ENCODE results near the gene SMC2.

DNA sequence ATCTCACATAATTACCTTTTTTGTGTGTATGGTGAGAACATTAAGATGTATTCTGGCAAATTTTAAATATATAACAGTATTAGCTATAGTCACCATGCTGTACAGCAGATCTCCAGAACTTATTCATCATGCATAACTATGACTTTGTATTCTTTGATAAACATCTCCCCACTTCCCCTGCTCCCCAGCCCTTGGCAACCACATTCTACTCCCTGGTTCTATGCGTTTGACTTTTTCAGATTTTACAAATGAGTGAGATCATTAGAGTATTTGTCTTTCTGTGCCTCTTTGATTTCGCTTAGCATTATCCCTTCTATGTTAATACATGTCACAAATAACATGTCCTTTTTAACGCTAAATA is 49.4 kb downstream of the SMC2 start:
- no peak for TF ChIP-seq POLR2A (IDR thresholded peaks at IDR 0.05; ENCODE audit: low read length)
- TF ChIP-seq GATA3 (IDR thresholded peaks at IDR 0.05; ENCODE audit: borderline replicate concordance): no peak
- TF ChIP-seq CHD2 (IDR thresholded peaks at IDR 0.05; ENCODE audit: low read length, partially characterized antibody): no peak
- TF ChIP-seq, protein P1, sequence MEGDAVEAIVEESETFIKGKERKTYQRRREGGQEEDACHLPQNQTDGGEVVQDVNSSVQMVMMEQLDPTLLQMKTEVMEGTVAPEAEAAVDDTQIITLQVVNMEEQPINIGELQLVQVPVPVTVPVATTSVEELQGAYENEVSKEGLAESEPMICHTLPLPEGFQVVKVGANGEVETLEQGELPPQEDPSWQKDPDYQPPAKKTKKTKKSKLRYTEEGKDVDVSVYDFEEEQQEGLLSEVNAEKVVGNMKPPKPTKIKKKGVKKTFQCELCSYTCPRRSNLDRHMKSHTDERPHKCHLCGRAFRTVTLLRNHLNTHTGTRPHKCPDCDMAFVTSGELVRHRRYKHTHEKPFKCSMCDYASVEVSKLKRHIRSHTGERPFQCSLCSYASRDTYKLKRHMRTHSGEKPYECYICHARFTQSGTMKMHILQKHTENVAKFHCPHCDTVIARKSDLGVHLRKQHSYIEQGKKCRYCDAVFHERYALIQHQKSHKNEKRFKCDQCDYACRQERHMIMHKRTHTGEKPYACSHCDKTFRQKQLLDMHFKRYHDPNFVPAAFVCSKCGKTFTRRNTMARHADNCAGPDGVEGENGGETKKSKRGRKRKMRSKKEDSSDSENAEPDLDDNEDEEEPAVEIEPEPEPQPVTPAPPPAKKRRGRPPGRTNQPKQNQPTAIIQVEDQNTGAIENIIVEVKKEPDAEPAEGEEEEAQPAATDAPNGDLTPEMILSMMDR (IDR thresholded peaks at IDR 0.05): no peak
- TF ChIP-seq HDAC2 (IDR thresholded peaks at IDR 0.05): no peak
- TF ChIP-seq, protein P2, sequence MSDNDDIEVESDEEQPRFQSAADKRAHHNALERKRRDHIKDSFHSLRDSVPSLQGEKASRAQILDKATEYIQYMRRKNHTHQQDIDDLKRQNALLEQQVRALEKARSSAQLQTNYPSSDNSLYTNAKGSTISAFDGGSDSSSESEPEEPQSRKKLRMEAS (IDR thresholded peaks at IDR 0.05): no peak
- TF ChIP-seq MYC (IDR thresholded peaks at IDR 0.05; ENCODE audit: borderline replicate concordance, low read length): no peak
- TF ChIP-seq, protein P3, sequence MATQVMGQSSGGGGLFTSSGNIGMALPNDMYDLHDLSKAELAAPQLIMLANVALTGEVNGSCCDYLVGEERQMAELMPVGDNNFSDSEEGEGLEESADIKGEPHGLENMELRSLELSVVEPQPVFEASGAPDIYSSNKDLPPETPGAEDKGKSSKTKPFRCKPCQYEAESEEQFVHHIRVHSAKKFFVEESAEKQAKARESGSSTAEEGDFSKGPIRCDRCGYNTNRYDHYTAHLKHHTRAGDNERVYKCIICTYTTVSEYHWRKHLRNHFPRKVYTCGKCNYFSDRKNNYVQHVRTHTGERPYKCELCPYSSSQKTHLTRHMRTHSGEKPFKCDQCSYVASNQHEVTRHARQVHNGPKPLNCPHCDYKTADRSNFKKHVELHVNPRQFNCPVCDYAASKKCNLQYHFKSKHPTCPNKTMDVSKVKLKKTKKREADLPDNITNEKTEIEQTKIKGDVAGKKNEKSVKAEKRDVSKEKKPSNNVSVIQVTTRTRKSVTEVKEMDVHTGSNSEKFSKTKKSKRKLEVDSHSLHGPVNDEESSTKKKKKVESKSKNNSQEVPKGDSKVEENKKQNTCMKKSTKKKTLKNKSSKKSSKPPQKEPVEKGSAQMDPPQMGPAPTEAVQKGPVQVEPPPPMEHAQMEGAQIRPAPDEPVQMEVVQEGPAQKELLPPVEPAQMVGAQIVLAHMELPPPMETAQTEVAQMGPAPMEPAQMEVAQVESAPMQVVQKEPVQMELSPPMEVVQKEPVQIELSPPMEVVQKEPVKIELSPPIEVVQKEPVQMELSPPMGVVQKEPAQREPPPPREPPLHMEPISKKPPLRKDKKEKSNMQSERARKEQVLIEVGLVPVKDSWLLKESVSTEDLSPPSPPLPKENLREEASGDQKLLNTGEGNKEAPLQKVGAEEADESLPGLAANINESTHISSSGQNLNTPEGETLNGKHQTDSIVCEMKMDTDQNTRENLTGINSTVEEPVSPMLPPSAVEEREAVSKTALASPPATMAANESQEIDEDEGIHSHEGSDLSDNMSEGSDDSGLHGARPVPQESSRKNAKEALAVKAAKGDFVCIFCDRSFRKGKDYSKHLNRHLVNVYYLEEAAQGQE (IDR thresholded peaks at IDR 0.05): no peak

Measured in A549 (cell line).